ENCODE measurements around the gene FBF1. TPM values are rescaled to one million over a fixed set of nuclear protein-coding genes. Genes with fewer than 3 reads are reported as not detected.
A peak's percentile ranks its signal among the peaks of the same experiment; 100 is the strongest.

Gene FBF1
- total RNA-seq, 1 experiment from 2014 or later: 33.6 TPM

GRCh38 chr17:75885431-75885830, 55.4 kb downstream of the FBF1 start:
- no peak for TF ChIP-seq CTCF (IDR thresholded peaks at IDR 0.05; ENCODE audit: unreplicated experiment)
- Mint-ChIP-seq H3K4me3 (ENCODE audit: low read depth, unreplicated experiment) (no peak overlapping the region), H3K36me3 (ENCODE audit: insufficient read depth, unreplicated experiment) (peaks cover 12% of the 10 kb centered on the region), H3K4me1 (ENCODE audit: low read depth, unreplicated experiment) (no peaks in the 10 kb centered on the region), H3K9me3 (ENCODE audit: low read depth, unreplicated experiment) (no peaks in the 10 kb centered on the region), H3K27me3 (ENCODE audit: unreplicated experiment) (no peaks in the 10 kb centered on the region), H3K27ac (ENCODE audit: unreplicated experiment) (no peak overlapping the region)
- no TSS peak for BruUV-seq (replicated peaks)
- CTCF ChIA-PET: interaction anchor here (1.1 kb wide), 1 partner anchor 10 kb away, joined by 10 read pairs; no protein-coding TSS in a partner anchor
- no peak for DNase-seq
- intact Hi-C loops (cut with micrococcal nuclease; ENCODE audit: unreplicated experiment): loop anchor here (5.0 kb wide), 1 partner anchor 38 kb away; no protein-coding TSS in a partner anchor

- Mint-ChIP-seq H3K9me3 (ENCODE audit: low read depth, unreplicated experiment) (no peaks in the 10 kb centered on the region), H3K4me3 (ENCODE audit: low read depth, unreplicated experiment) (no peak overlapping the region), H3K4me1 (ENCODE audit: low read depth, unreplicated experiment) (peaks cover under 1% of the 10 kb centered on the region), H3K27ac (ENCODE audit: unreplicated experiment) (no peak overlapping the region), H3K36me3 (ENCODE audit: insufficient read depth, unreplicated experiment) (peaks cover 30% of the 10 kb centered on the region), H3K27me3 (ENCODE audit: unreplicated experiment) (no peaks in the 10 kb centered on the region)
- TF ChIP-seq CTCF (IDR thresholded peaks at IDR 0.05; ENCODE audit: unreplicated experiment): no peak
- no TSS peak for BruUV-seq (replicated peaks)
- intact Hi-C loops (cut with micrococcal nuclease; ENCODE audit: unreplicated experiment): no loop called here
- DNase-seq: no peak
- CTCF ChIA-PET: interaction anchor here (0.6 to 0.9 kb wide), 2 partner anchors 26 to 36 kb away, joined by 3 to 8 read pairs; partner anchors contain the start of gene WBP2
Measured at GRCh38 chr17:75881678-75882454, 59.0 kb downstream of the FBF1 start.

GRCh38 chr17:75880266-75880665, 60.6 kb downstream of the FBF1 start:
- no peaks in the 10 kb centered on the region for H3K27me3 Mint-ChIP-seq (ENCODE audit: unreplicated experiment)
- intact Hi-C loops (cut with micrococcal nuclease; ENCODE audit: unreplicated experiment): no loop called here
- H3K4me1 Mint-ChIP-seq (ENCODE audit: low read depth, unreplicated experiment): peaks cover 17% of the 10 kb centered on the region
- DNase-seq: no peak
- H3K36me3 Mint-ChIP-seq (ENCODE audit: insufficient read depth, unreplicated experiment): peaks cover 40% of the 10 kb centered on the region
- BruUV-seq (replicated peaks): no TSS peak
- CTCF ChIA-PET: no interaction called here
- no peaks in the 10 kb centered on the region for H3K9me3 Mint-ChIP-seq (ENCODE audit: low read depth, unreplicated experiment)
- no peak overlapping the region for H3K4me3 Mint-ChIP-seq (ENCODE audit: low read depth, unreplicated experiment)
- no peak for TF ChIP-seq CTCF (IDR thresholded peaks at IDR 0.05; ENCODE audit: unreplicated experiment)
- H3K27ac Mint-ChIP-seq (ENCODE audit: unreplicated experiment): no peak overlapping the region

GRCh38 chr17:75878174-75878998, 62.5 kb downstream of the FBF1 start, which contains the start of gene TRIM47:
TSS of gene TRIM47 (minus strand) at chr17:75878581. CDS start at chr17:75878548, 33 bp downstream.
- no peak for TF ChIP-seq CTCF (IDR thresholded peaks at IDR 0.05; ENCODE audit: unreplicated experiment)
- intact Hi-C loops (cut with micrococcal nuclease; ENCODE audit: unreplicated experiment): loop anchor here (5.0 kb wide), 1 partner anchor 96 kb away; the partner anchor contains the start of gene UNK
- DNase-seq: peak; percentile 66
- Mint-ChIP-seq H3K9me3 (ENCODE audit: low read depth, unreplicated experiment) (no peaks in the 10 kb centered on the region), H3K27me3 (ENCODE audit: unreplicated experiment) (no peaks in the 10 kb centered on the region), H3K27ac (ENCODE audit: unreplicated experiment) (peak within 1 kb of the TSS; percentile 83), H3K4me3 (ENCODE audit: low read depth, unreplicated experiment) (peak within 1 kb of the TSS; percentile 87), H3K4me1 (ENCODE audit: low read depth, unreplicated experiment) (peaks cover 18% of the 10 kb centered on the region), H3K36me3 (ENCODE audit: insufficient read depth, unreplicated experiment) (peaks cover 54% of the 10 kb centered on the region)
- CTCF ChIA-PET: interaction anchor here (0.6 to 3.1 kb wide), 5 partner anchors 23 to 351 kb away, joined by 3 to 22 read pairs (median 4); partner anchors contain the start of genes GALK1, MRPL38, UNC13D and WBP2
- no TSS peak for BruUV-seq (replicated peaks)

Data from Calu3 (cell line).